GM21423 (cell line): ENCODE results near the gene USHBP1.

Experiments
- ATAC-seq: cut with Tn5 transposase; IDR thresholded peaks from one replicate; pipeline ENCODE4 v1.9.1; 2021; ENCODE audit warnings: mild to moderate bottlenecking, moderate library complexity; ENCODE audit not compliant: unreplicated experiment

Gene USHBP1

DNA sequence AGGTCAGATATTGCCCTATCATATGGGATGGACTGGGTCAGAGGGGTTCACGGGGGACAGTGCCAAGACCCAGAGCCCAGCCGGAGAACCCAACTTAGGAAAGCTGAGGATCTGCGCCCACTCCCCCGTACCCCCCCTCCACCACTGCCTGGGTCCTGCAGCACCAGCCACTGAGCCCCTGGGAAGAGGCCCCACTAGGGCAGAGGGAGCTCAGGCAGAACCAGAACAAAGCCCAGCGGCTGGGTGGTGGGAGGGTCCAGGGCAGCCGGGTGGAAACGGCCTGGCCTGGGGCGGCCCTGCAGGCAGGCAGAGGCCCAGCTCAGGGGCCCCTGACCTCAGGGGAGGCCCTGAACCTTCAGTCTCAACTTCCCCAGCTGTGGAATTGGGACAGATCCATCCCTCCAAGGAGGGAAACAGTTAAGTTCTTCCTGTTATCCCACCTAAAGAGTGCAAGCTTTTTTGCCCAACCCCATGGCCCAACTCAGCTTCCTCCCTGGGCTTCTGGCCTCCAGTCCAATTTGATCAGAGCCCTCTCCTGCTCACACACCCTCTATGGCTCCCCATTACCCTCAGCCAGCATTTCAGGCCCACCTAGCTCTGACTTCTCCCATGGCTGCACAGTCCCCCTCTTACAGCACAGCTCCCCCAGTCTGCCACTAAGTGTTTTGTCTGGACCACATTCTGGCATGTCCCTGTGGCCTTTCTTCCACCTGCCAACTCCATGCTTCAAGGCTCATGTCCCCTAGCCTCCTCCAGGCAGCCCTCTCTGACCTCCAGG lies 21.9 kb downstream of the USHBP1 start:
- ATAC-seq, result no peak

DNA sequence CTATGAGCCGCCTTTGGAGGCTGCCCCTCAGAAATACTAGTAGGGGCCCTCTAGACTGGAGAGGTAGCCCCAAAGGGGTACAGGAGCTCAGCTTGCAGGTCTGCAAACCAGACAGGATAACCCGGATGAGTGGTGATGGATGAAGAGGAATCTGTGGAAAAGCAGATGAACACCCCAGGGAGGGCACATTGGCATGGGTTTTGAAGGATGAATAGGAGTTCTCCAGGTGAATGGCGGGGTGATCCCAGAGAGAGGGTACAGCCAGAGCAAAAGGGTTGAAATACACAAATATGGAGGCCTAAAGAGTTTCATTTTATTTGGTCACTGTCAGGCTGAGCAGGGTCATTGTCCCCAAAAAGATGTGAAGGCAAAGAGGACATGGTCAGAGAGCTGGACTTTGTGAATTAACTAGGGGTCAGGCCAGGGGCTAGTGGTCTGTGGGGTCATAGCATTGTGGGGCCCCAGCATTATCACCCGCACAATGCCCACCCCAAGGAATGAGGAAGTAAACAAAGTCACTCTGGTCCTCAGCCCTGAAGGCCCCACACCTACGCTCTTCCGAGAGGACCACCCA lies 23.6 kb downstream of the USHBP1 start:
- no peak for ATAC-seq

DNA sequence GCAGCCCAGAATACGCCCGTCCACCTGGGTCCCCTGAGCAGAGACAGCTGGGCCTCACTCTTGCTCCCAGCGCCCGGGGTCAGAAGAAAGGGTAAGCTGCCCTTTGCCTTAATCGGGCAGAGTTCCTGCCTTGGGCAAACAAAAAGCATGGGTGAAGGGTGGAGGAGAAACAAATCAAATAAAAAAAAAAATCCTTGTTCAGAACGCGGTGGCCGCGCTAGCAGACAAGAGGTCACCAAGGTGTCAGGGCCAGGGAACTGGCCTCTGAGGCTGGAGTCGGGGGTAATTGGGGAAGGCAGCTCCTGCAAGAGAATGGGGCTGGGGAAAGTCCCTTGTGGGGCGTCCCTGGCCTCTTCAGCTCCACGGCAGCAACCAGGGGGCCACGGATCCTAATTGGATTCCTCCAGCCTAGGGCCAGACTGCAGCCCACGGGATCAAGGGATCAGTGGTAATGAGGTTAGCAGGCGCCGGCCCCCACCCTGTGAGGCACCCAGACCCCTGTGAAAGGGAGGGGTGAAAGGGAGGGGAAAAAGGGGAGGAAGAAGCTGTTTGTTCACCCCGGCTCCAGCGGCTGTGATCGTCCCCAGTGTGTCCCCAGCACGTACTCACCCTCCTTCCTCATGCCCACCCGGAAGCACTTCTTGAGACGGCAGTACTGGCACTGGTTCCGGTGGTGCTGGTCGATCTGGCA lies 24.3 kb downstream of the USHBP1 start:
- no peak for ATAC-seq

DNA sequence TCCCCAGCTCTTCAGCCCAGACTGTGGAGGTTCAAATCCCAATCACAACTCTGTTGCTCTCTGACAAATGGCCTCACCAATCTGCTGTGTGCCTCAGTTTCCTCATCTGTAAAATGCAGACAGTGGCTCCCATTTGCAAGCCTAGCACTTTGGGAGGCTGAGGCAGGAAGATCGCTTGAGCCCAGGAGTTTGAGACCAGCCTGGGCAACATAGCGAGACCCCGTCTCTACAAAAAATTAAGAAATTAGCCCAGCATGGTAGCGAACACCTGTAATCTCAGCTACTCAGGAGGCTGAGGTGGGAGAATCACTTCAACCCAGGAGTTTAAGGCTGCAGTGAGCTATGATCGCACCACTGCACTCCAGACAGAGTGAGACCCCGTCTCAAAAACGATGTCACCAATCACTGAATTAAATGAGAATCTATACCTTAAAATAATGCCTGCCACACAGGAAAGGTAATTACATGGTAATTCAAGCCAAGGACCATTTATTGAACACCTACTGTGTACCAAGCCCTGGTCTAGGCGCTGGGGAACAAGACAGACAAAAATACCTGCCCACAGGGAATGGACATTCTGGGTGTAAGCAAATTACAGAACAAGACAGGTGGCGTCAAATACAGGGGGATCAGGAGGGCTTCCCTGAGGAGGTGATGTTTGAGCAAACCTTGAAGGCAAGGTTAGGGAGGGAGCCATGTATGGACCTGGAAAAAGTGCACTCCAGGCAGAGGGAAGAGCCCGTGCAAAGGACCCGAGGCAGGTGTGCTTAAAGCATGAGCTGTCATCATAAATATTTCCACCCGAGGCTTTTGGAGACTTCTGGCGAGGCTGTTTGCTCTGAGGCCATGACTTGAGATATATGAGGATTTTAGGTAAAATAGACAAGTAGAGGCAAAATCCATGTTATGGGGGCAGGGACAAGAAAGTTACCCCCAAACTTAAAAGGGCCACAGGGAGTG lies 26.5 kb downstream of the USHBP1 start:
- ATAC-seq, result no peak

DNA sequence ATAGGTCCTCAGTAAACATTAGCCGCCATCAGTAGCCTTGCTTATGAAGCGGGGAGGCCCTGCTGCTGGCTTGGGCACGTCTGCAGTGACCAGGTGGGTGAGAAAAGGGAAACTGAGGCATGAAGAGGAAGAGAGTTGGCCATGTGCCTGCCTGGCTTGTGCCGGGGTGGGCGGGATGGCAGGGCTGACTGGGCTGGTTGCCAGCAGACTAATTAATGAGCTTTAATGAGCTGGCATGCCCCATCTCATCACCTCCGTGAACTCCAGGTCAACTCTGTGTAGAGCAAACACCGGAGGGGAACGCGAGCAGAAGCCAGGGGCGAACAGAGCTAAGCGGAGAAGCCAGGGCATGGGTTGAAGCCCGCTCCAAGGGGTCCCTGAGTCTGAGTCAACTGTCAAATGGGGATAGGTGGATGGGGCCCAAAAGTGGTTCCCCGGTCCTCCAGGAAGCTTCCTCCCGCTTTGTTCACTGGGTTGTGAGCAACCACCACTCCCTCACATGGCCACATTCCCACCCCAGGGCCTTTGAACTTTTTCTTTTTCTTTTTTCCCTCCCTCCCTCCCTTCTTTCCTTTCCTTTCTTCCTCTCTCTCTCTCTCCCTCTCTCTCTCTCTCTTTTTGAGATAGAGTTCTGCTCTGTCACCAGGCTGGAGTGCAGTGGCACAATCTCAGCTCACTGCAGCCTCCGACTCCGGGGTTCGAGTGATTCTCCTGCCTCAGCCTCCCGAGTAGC lies 27.6 kb downstream of the USHBP1 start:
- ATAC-seq, result no peak

DNA sequence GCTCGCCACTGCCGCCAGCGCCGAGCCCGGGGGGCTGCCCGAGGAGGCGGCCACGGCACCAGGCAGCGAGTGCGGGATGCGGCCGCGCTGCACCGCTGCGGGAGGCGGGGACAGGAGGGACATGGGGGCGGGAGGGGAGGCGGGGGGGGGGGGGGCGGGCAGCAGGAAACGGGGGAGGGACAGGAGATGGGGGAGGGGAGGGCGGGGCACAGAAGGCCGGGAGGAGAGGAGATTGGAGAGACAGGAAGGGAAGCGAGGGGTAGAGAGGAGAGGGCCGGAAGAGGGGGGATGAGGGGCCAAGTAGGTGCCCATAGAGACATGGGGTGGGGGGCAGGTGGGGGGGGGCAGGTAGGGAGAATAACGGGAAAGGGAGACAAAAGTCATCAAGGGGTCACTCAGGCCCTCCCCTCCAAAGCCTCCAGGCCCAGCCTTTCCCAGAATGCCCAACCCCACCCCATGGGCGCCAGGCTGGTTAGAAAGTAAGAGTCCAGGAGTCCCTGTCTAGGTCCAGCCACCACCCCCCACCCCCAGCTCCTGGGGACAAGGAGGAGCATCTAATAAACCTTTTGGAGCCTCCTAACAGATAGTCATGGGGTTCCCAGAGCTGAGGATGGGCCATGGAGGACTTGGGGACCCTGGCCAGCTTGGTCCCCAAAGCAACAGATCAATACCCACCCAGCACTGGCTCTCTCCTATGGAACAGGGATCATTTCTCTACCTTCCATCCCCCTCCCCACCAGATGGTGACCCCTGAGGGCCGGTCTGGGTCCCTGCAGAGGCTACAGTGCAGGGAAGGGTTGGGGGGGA lies 28.4 kb downstream of the USHBP1 start:
- ATAC-seq, result no peak

DNA sequence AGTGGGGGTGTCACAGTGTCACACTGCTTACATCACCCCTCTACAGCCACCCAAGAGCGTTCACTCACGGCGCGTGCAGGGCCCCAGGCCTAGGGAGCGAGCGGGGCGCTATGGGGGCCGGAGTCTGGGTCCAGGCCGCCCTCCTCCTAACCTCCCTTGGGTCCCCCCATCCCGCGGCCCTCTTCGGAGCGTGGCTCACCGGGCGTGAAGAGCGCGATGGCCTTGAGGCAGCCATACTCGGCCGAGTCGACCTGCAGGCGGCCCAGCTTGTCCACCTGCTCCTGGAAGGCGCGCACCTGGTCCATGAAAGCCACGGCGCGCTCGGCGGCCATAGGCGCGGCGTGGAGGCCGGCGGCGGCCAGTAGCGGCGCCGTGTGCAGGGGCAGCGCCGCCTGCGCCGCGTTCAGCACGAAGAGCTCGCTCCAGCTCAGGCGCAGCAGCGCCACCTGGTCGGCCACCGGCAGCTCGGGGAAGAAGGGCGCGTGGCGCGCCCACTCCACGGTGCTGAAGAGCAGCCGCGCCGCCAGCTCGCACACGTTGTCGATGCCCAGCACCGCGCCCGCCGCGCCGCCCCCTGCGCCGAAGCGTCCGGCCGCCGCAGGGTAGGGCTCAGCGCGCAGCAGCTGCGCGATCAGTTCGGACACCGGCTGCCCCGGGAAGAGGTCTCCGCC lies 29.1 kb downstream of the USHBP1 start:
- ATAC-seq, result peak; percentile 61

DNA sequence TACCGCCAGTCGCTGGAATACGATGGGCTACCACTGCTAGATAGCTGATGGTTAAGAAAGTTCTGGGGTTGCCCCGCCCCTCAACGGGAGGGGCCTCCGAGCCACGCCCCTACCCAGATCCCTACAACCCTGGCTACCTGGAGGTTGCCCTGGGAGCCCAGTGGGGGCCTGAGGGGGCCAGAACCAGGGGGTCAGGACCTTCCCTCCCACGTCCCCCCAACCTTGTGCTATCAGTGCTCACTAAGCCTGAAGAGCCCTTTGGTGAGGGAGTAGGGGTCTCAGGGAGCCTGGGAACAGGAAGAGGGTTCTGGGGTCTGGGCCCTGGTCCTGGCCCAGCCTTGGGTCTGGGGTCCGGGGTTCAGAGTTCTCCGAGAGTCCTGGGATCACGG lies 29.6 kb downstream of the USHBP1 start:
- ATAC-seq, result peak; percentile 52

DNA sequence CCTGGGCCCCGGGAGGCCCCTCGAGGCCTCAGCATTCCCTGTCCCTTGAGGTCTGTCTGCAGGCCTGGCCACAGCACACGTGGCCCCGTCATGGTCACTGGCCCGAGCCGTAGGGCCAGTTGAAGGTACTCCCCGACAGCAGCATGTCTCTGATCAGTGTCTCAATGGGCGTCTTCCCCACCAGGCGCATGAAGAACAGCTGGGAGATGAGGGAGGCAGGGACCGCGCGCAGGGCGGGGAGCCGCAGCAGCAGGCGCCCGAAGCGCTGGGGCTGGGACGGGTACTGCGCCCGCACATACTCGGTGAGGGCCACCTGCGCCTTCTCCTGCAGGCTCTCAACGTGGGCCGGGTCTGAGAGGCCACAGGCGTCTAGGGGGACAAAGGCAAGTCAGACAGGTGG lies 32.3 kb downstream of the USHBP1 start:
- ATAC-seq, result no peak

DNA sequence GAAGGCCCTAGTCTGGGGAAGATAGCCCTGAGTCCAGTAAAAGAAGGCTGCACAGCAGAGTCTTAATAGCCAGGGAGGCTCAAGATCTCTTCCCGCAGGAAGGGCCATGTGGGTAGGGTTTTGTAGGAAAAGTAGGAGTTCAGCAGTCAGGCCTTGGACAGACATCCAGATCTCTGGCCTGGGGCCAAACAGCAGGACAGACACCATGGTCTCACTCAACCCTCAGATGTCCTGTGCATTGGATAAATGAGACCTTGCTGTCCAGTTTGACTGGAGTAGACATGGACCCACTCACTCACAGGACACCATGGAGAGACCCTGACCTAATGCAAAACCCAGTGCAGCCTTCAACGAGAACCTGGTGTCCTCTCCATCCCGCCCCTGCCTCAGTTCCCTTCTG lies 34.7 kb downstream of the USHBP1 start:
- no peak for ATAC-seq

DNA sequence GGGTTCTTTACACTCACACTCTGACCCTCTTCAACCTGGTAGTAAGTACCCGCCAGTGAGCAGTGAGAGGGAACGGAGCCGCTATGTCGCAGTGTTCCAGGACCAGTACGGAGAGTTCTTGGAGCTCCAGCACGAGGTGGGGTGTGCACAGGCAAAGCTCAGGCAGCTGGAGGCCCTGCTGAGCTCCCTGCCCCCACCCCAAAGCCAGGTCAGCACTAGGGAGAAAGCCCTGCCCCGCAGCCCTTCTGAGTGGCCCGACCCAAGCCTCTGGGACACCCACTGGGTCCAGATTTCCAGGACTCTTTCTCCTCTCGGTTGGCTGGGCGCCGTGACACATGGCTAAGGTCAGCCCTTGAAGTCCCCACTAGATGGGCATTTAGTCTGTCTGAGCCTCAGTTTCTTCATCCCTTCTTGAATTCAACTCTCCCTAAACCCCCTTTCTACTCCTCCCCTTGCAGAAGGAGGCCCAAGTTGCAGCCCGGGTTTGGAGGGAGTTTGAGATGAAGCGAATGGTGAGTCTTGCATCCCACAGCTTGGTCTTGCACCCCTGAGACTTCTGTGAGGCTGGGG lies 36.7 kb downstream of the USHBP1 start:
- ATAC-seq, result no peak

DNA sequence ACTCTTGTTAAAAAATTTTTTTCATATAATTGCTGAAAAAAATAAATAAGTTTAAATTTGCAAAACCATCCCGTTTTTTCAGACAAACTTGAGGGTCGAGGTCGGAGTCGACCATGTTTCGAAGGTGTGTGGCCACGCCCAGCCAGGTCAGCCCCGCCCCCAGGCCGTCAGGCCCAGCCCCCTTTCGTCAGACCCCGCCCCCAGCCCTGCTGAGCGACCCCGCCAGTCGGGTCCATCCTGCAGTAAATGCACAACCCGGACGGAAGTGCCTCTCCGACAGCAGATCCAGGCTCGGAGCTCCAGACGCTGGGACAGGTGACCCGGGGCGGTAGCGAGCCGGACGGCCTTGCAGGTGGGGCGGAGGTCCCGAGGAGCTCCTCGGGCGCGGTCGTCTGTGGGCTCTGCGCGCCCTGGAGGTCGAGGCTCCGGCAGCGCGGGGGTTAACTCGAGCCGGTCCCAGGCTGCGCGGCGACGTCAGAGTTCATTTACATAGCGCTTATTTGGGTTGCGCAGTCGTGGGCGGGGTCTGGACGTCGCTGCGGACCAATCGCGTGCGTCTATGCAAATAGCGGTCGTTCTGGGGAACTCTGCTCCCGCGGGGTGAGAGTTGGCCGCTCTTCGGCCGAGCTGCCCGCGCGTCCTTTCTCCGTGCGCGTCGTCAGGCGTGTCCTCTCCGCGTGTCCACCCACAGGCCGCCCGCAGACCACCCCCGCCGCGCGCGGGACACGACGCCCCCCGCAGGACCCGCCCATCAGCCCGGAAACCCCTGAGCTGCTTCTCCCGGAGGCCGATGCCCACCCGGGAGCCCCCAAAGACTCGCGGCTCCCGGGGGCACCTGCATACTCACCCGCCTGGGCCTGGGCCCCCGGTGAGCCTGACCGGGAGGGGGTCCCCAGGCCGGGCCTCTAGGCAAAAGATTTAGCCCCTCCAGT lies 38.3 kb downstream of the USHBP1 start, which contains the start of gene OCEL1:
Gene OCEL1 (plus strand): TSS at position 225 of the 932 bp plus-strand sequence. CDS start 22 bp downstream, at position 247.
- ATAC-seq, result peak; percentile 91

DNA sequence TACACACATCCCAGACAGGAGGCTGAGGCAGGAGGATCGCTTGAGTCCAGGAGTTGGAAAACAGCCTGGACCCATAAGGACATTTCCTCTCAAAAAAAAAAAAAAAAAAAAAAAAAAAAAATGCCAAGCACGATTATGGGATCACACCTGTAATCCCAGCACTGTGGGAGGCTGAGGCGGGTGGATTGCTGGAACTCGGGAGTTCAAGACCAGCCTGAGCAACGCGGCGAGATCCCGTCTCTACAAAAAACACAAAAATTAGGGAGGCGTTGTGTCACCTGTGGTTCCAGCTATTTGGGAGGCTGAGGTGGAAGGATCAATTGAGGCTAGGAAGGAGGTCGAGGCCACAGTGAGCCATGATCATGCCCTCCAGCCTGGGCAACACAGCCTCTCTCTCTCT lies 39.5 kb downstream of the USHBP1 start:
- ATAC-seq, result no peak

DNA sequence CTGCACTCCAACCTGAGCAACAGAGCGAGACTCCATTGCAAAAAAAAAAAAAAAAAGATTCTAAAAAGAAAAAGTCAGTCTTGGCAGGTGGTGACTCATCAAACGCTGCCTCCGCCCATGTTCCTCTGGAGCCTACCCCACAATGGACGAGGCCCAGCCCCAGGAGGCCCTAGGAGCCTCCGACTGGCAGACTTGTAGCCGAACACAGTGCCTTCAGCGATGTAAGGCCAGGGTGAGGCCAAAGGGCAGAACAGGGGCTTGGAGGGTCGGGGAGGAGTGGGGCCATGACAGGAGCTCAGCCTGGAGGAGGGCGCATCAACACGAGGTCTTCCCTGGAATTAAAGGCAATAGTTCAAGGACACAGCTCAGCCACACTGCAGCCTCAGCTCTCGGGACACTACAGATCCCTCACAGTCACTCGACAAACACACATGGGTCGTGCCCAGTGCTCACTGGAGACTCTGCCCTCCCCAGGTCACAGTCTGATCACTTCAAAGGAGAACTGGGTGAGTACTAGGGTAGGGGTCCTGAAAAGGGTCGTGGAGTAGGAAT lies 44.3 kb downstream of the USHBP1 start:
- no peak for ATAC-seq

DNA sequence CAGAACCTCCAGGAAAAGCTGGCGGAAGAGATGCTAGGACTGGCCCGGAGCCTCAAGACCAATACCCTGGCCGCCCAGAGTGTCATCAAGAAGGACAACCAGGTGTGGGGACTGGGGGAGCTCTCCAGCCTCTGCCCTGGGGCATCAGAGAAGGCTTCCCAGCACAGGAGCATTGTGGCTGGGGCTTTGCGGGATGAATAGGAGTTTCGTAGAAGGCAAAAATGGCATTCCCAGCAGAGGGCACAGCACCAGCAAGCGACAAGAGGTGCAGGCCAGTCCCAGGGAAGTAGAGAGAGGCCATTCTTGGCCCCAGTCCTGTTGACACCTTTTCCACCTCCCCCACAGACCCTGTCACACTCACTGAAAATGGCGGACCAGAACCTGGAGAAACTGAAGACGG lies 45.3 kb downstream of the USHBP1 start:
- ATAC-seq, result no peak

DNA sequence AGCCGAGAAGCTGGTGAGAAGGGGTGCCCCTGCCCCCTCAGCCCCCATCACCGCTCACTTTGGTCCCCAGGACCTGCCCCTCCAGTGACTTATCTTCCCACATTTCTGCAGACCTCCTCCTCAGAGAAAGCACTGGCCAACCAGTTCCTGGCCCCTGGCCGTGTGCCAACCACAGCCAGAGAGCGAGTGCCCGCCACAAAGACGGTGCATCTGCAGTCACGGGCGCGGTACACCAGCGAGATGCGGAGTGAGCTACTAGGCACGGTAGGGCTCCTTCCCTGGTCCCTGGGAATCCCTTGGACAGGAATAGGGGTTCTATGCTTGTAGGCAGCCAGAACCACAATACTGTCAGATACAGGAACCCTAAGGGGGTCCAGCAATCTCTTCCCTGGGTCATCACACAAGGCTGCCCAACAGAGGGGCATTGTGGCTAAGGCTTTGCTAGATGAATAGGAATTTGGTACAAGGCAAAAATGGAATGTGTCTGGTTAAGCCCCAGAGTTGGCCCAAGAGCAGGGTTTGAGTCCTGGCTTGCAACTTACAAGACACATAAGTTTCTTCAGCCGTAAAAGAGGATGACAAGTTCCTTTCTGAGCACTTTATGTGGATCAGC lies 48.4 kb downstream of the USHBP1 start:
- ATAC-seq, result no peak
